ENCODE data around the gene LAPTM5.

Gene LAPTM5

GRCh38 chr1:30715216-30715615, 42.4 kb downstream of the LAPTM5 start:
- H3K27me3 ChIP-seq, result no peaks in the 10 kb centered on the region
- TF ChIP-seq CTCF (IDR thresholded peaks at IDR 0.05), result no peak
- intact Hi-C loops (cut with DNase I; ENCODE audit: low total_unique reads), result no loop called here

GRCh38 chr1:30714536-30715090, 43.0 kb downstream of the LAPTM5 start:
- Histone ChIP-seq H3K27ac (no peak overlapping the region), H3K4me3 (no peak overlapping the region), H3K36me3 (no peaks in the 10 kb centered on the region), H3K9me3 (no peaks in the 10 kb centered on the region), H3K4me1 (peaks cover 3 to 13% (median 4%) of the 10 kb centered on the region in 4 donors), H3K27me3 (no peaks in the 10 kb centered on the region)
- TF ChIP-seq CTCF (IDR thresholded peaks at IDR 0.05), result no peak
- no peak for DNase-seq
- intact Hi-C loops (cut with DNase I; ENCODE audit: low total_unique reads), result loop anchor here (5.0 kb wide), 1 partner anchor 1482 kb away; the partner anchor contains the start of gene MECR

More at GRCh38 chr1:30715216-30715615, 42.4 kb downstream of the LAPTM5 start:
- Histone ChIP-seq H3K9me3 (no peaks in the 10 kb centered on the region), H3K4me1 (peaks cover 3 to 15% (median 5%) of the 10 kb centered on the region in 4 donors), H3K36me3 (no peaks in the 10 kb centered on the region), H3K4me3 (no peak overlapping the region), H3K27ac (no peak overlapping the region)
- no peak for DNase-seq

- H3K27ac ChIP-seq, result no peak overlapping the region
- H3K4me1 ChIP-seq, result peaks cover 0 to 7% (median 2%) of the 10 kb centered on the region in 4 donors
- no peak for DNase-seq
- no peaks in the 10 kb centered on the region for H3K9me3 ChIP-seq
- no peaks in the 10 kb centered on the region for H3K27me3 ChIP-seq
- no peak for TF ChIP-seq CTCF (IDR thresholded peaks at IDR 0.05)
- intact Hi-C loops (cut with DNase I; ENCODE audit: low total_unique reads), result loop anchor here (5.0 kb wide), 1 partner anchor 1482 kb away; the partner anchor contains the start of gene MECR
- H3K36me3 ChIP-seq, result no peaks in the 10 kb centered on the region
- H3K4me3 ChIP-seq, result no peak overlapping the region
Measured at GRCh38 chr1:30714025-30714424, 43.5 kb downstream of the LAPTM5 start.

GRCh38 chr1:30713311-30713710, 44.3 kb downstream of the LAPTM5 start:
- no peak for TF ChIP-seq CTCF (IDR thresholded peaks at IDR 0.05)
- DNase-seq, result no peak
- H3K4me3 ChIP-seq, result no peak overlapping the region
- H3K4me1 ChIP-seq, result peaks cover 0 to 4% (median 0%) of the 10 kb centered on the region in 4 donors
- H3K36me3 ChIP-seq, result no peaks in the 10 kb centered on the region
- intact Hi-C loops (cut with DNase I; ENCODE audit: low total_unique reads), result loop anchor here (5.0 kb wide), 1 partner anchor 1481 kb away; the partner anchor contains the start of gene MECR
- H3K27me3 ChIP-seq, result peaks cover 0 to 6% of the 10 kb centered on the region in 2 donors
- no peak overlapping the region for H3K27ac ChIP-seq
- H3K9me3 ChIP-seq, result no peaks in the 10 kb centered on the region

- H3K27me3 ChIP-seq, result peaks cover 0 to 10% of the 10 kb centered on the region in 2 donors
- no peak overlapping the region for H3K4me3 ChIP-seq
- no peak overlapping the region for H3K27ac ChIP-seq
- no peaks in the 10 kb centered on the region for H3K36me3 ChIP-seq
- H3K4me1 ChIP-seq, result peaks cover 0 to under 1% (median 0%) of the 10 kb centered on the region in 4 donors
- no peak for TF ChIP-seq CTCF (IDR thresholded peaks at IDR 0.05)
- H3K9me3 ChIP-seq, result no peaks in the 10 kb centered on the region
- intact Hi-C loops (cut with DNase I; ENCODE audit: low total_unique reads), result loop anchor here (5.0 kb wide), 1 partner anchor 1480 kb away; the partner anchor contains the start of gene MECR
- no peak for DNase-seq
Measured at GRCh38 chr1:30712583-30712982, 45.0 kb downstream of the LAPTM5 start.
